ENCODE results near the gene ASXL3.

ASXL3 gene

DNA sequence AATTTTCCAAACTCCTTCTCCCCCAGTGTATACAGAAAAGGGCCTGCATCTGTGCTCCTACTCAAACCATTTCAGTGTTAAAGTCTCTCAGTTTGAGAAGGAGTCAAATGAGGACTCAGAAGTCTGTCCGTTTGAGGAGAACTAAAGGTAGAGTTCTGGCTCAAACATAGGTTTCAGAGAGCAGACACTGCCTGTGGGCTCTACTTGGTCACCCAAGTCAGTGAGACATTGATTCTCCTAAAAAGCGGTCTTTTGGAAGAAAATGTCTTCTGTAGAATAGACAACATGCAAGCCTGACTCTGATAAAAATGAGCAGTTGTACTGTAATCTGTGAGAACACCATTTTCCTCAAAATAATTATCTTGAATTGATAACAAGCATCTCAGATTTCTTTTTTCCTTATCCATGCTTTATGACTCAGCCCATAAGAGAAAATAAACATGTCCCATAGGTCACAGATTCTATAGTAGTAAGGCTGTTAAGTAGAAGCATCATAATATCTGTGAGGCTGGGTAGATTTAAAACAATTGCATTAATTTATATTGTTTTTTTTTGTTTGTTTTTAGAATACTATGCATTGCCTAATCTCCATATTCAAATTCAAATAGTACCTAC is 82.8 kb downstream of the ASXL3 start:
- in situ Hi-C loops (cut with HindIII; ENCODE audit: low sequenced_read_pairs) = no loop called here
- DNase-seq (ENCODE audit: low read depth, low spot score) = no peak
- no peak overlapping the region for H3K4me3 ChIP-seq (ENCODE audit: low read depth, low read length)
- no peak for TF ChIP-seq CTCF (IDR thresholded peaks at IDR 0.05; ENCODE audit: low read depth, low read length)

- no peak for TF ChIP-seq CTCF (IDR thresholded peaks at IDR 0.05; ENCODE audit: low read depth, low read length)
- H3K4me3 ChIP-seq (ENCODE audit: low read depth, low read length) = no peak overlapping the region
- in situ Hi-C loops (cut with HindIII; ENCODE audit: low sequenced_read_pairs) = no loop called here
- DNase-seq (ENCODE audit: low read depth, low spot score) = no peak
Measured at GRCh38 chr18:33664241-33664874, 86.3 kb downstream of the ASXL3 start.

- no peak for DNase-seq (ENCODE audit: low read depth, low spot score)
- no peak overlapping the region for H3K4me3 ChIP-seq (ENCODE audit: low read depth, low read length)
- in situ Hi-C loops (cut with HindIII; ENCODE audit: low sequenced_read_pairs) = no loop called here
- TF ChIP-seq CTCF (IDR thresholded peaks at IDR 0.05; ENCODE audit: low read depth, low read length) = no peak
Measured at GRCh38 chr18:33665187-33665586, 87.2 kb downstream of the ASXL3 start.

GRCh38 chr18:33665641-33666040 is 87.6 kb downstream of the ASXL3 start:
- in situ Hi-C loops (cut with HindIII; ENCODE audit: low sequenced_read_pairs) = no loop called here
- DNase-seq (ENCODE audit: low read depth, low spot score) = no peak
- TF ChIP-seq CTCF (IDR thresholded peaks at IDR 0.05; ENCODE audit: low read depth, low read length) = no peak
- no peak overlapping the region for H3K4me3 ChIP-seq (ENCODE audit: low read depth, low read length)

DNA sequence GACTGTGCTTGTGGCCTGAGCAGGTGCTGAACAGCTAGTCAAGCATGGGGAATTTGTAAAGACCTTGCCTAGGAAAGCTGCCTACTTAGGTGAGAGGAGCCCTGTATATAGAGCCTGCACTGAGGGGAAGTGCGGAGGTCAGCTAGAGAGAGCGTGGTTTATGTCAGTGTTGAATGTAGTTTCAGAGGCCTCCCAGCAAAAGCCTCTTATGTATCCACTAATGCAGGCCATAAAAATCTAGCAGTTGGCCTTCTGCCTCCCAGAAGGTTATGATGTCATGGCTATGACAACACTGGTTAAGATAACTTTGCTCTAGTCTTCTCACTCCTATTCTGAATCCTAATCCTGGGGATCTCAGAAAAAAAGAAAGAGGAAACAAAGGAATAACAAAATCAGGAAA is 88.9 kb downstream of the ASXL3 start:
- TF ChIP-seq CTCF (IDR thresholded peaks at IDR 0.05; ENCODE audit: low read depth, low read length) = no peak
- in situ Hi-C loops (cut with HindIII; ENCODE audit: low sequenced_read_pairs) = no loop called here
- DNase-seq (ENCODE audit: low read depth, low spot score) = no peak
- H3K4me3 ChIP-seq (ENCODE audit: low read depth, low read length) = no peak overlapping the region

DNA sequence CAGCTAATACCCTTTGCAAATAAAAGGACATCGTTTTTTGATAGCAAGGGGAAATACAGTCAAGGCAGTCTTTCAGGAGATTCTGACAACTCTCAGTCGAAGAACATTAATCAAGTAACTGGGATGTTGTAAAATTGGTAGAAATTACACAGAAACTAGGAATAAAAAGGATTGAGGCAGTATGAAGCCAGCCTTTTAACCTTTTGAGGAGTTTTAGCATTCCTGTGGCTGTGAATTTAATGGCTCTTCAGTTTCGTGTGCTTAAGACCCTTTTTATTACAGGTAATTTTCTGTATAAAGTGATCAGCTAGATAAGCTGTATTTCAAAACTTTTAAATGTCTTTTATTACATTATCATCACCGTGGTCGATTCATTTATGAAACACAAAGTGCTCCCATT is 91.6 kb downstream of the ASXL3 start:
- no peak for TF ChIP-seq CTCF (IDR thresholded peaks at IDR 0.05; ENCODE audit: low read depth, low read length)
- no peak for DNase-seq (ENCODE audit: low read depth, low spot score)
- H3K4me3 ChIP-seq (ENCODE audit: low read depth, low read length) = no peak overlapping the region
- in situ Hi-C loops (cut with HindIII; ENCODE audit: low sequenced_read_pairs) = no loop called here

Data from astrocyte of the spinal cord (primary cell).